Spleen (tissue), 7 donors: ENCODE data around the gene FAF1.

Experiments used
- POLR2AphosphoS5 ChIP-seq, 3 donors: sonication (generic); formaldehyde crosslinking; IDR thresholded peaks; one replicate each; pipeline ENCODE4 v1.5.1; 2017; ENCODE audit warnings: antibody characterized with exemption in 3 of 3
- TF ChIP-seq, protein P1 (sequence below), 11 experiments: fragments of 200-600 bp in 7 of 11; fragments of 450-650 bp in 4 of 11; sonication (generic) in 4 of 11; IDR thresholded peaks in 8 of 11; conservative IDR thresholded peaks in 3 of 11; 1 replicate in 7 of 11; 2 replicates in 4 of 11; pipeline versions ENCODE4 v1.4.0 to v1.8.0; 2016 to 2021; ENCODE audit warnings: antibody characterized with exemption in 11 of 11, inconsistent platforms in 4 of 11, mild to moderate bottlenecking in 1 of 11
- donor health status: DM: no; HTN: no; CAD: no; lungs with moderate emphysema.
- donor health status: DM: no; HTN: no; CAD: no.
- donor health status: DM: no; HTN: no; CAD: no.

DNA sequence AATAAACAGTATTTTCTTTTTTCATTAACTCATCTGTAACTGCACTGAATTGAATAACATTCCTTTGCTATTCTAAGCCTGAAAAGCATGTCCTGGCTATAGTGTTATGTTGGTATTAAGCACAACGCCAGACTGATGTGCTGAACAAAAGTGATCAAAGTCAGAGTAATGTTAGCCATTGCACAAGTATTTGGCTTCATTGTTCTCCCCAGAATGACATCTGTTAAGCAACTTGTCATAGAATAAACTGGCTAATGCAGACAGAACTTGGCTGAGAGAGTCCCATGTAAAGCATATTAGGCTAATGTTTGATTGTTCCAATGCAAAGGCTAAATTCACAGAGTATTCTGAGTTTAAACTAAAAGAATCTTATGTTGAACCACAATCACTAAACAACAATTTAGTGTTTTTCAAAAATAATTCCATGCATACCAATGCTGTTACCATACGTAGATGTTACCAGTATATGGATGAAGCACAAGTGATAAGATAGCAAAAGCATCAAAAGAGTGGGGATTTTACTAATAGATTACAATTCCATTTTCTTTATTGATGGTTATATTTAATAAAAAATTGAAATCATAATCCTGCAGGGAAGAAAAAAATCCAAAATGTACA is 301.5 kb downstream of the FAF1 start:
- TF ChIP-seq, protein P1, sequence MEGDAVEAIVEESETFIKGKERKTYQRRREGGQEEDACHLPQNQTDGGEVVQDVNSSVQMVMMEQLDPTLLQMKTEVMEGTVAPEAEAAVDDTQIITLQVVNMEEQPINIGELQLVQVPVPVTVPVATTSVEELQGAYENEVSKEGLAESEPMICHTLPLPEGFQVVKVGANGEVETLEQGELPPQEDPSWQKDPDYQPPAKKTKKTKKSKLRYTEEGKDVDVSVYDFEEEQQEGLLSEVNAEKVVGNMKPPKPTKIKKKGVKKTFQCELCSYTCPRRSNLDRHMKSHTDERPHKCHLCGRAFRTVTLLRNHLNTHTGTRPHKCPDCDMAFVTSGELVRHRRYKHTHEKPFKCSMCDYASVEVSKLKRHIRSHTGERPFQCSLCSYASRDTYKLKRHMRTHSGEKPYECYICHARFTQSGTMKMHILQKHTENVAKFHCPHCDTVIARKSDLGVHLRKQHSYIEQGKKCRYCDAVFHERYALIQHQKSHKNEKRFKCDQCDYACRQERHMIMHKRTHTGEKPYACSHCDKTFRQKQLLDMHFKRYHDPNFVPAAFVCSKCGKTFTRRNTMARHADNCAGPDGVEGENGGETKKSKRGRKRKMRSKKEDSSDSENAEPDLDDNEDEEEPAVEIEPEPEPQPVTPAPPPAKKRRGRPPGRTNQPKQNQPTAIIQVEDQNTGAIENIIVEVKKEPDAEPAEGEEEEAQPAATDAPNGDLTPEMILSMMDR (IDR thresholded peaks at IDR 0.05 in 8 of 11, conservative IDR thresholded peaks at IDR 0.05 in 3 of 11), result no peak
- no peak for TF ChIP-seq POLR2AphosphoS5 (IDR thresholded peaks at IDR 0.05)
